A673 (cell line): ENCODE measurements around the gene METTL16. TPM values are rescaled to one million over a fixed set of nuclear protein-coding genes. Genes with fewer than 3 reads are reported as not detected.

ENCODE experiments used
- BruUV-seq: library from RNA; stranded (reverse); fragments of 400-500 nt; replicated peaks from 2 replicates; lab custom pipeline; 2021; lab: Mats Ljungman, UMichigan
- CTCF ChIA-PET: fragments of 300-600 bp; sonication (Branson Sonifier 250); formaldehyde crosslinking; loops from one replicate; lab custom pipeline; 2022; ENCODE audit warnings: antibody characterized with exemption; lab: Charles Lee
- POLR2A ChIA-PET: fragments of 300-600 bp; sonication (Branson Sonifier 250); formaldehyde crosslinking; loops from one replicate; lab custom pipeline; 2022; ENCODE audit warnings: antibody characterized with exemption; ENCODE audit not compliant: low non-redundant PET; lab: Charles Lee
- DNase-seq: peaks from one replicate; pipeline ENCODE4 v3.0.0-alpha.2; 2015; ENCODE audit warnings: low spot score
- H3K27ac ChIP-seq: fragments of 200-600 bp; sonication (generic); 2 replicates; pipeline ENCODE4 v1.5.1; 2016; ENCODE audit warnings: mixed run types, low read depth, mild to moderate bottlenecking, mixed read lengths, antibody characterized with exemption, low read length; ENCODE audit not compliant: poor library complexity, severe bottlenecking
- H3K27me3 ChIP-seq: fragments of 200-600 bp; sonication (generic); replicated peaks from 2 replicates; pipeline ENCODE4 v1.6.1; 2017; ENCODE audit warnings: mixed run types, low read depth, mild to moderate bottlenecking, mixed read lengths, antibody characterized with exemption, low read length; ENCODE audit not compliant: insufficient read depth, poor library complexity
- H3K36me3 ChIP-seq: fragments of 200-600 bp; sonication (generic); 2 replicates; pipeline ENCODE4 v1.6.1; 2016; ENCODE audit warnings: mixed run types, mild to moderate bottlenecking, mixed read lengths, antibody characterized with exemption, low read length; ENCODE audit not compliant: insufficient read depth, poor library complexity, severe bottlenecking
- H3K4me1 ChIP-seq: fragments of 200-600 bp; sonication (generic); 2 replicates; pipeline ENCODE4 v1.6.1; 2017; ENCODE audit warnings: mixed run types, mild to moderate bottlenecking, mixed read lengths, antibody characterized with exemption, low read length; ENCODE audit not compliant: insufficient read depth, poor library complexity, severe bottlenecking
- H3K4me3 ChIP-seq: fragments of 200-600 bp; sonication (generic); 2 replicates; pipeline ENCODE4 v1.5.1; 2016; ENCODE audit warnings: low read depth, mixed run types, mild to moderate bottlenecking, mixed read lengths, low read length; ENCODE audit not compliant: poor library complexity, severe bottlenecking
- H3K9me3 ChIP-seq: fragments of 200-600 bp; sonication (generic); 2 replicates; pipeline ENCODE4 v1.6.1; 2016; ENCODE audit warnings: mixed run types, low read depth, mild to moderate bottlenecking, mixed read lengths, antibody characterized with exemption, low read length; ENCODE audit not compliant: poor library complexity, severe bottlenecking
- CTCF ChIP-seq: fragments of 300-800, 200-600 bp; sonication (generic); conservative IDR thresholded peaks from 2 replicates; pipeline ENCODE4 v1.5.1; 2017; ENCODE audit warnings: low read depth, mild to moderate bottlenecking, antibody characterized with exemption, low read length, moderate library complexity, mixed read lengths
- EZH2 ChIP-seq: fragments of 200-600 bp; sonication (generic); IDR thresholded peaks from 2 replicates; pipeline ENCODE4 v1.6.1; 2017; ENCODE audit warnings: borderline replicate concordance, low read depth, mild to moderate bottlenecking, mixed read lengths, antibody characterized with exemption, low read length; ENCODE audit not compliant: poor library complexity, severe bottlenecking
- intact Hi-C: fragments of 100-400 bp; cut with micrococcal nuclease; formaldehyde crosslinking; loops from one replicate; pipeline ENCODE4 v1.10.0; 2022; ENCODE audit not compliant: unreplicated experiment
- total RNA-seq: library from RNA; stranded (reverse); gene quantifications from 2 replicates; pipeline ENCODE4 v1.2.3, GENCODE V29; 2021

METTL16 gene
- total RNA-seq, 1 experiment from 2014 or later, result 50.8 TPM

- intact Hi-C loops, result loop anchor here (10.0 kb wide), 1 partner anchor 252 kb away; no protein-coding TSS in a partner anchor
- Histone ChIP-seq H3K27me3 (no peaks in the 10 kb centered on the region), H3K27ac (no peak overlapping the region), H3K4me3 (no peak overlapping the region), H3K36me3 (peaks cover 10% of the 10 kb centered on the region), H3K4me1 (peaks cover 19% of the 10 kb centered on the region), H3K9me3 (no peaks in the 10 kb centered on the region)
- TF ChIP-seq CTCF (no peak), EZH2 (no peak)
- DNase-seq, result no peak
- ChIA-PET POLR2A (no interaction called here), CTCF (no interaction called here)
- BruUV-seq, result no TSS peak
Observed at GRCh38 chr17:2423271-2423670, 88.4 kb downstream of the METTL16 start.

GRCh38 chr17:2421315-2422147 is 90.2 kb downstream of the METTL16 start:
- ChIA-PET CTCF (no interaction called here), POLR2A (no interaction called here)
- DNase-seq, result no peak
- Histone ChIP-seq H3K4me3 (no peak overlapping the region), H3K27ac (no peak overlapping the region), H3K27me3 (no peaks in the 10 kb centered on the region), H3K36me3 (peaks cover 10% of the 10 kb centered on the region), H3K9me3 (no peaks in the 10 kb centered on the region), H3K4me1 (peaks cover 19% of the 10 kb centered on the region)
- intact Hi-C loops, result loop anchor here (10.0 kb wide), 1 partner anchor 253 kb away; no protein-coding TSS in a partner anchor
- TF ChIP-seq EZH2, result no peak
- TF ChIP-seq CTCF, result peak; percentile 27; the same call in 1 of the 2 replicates
- BruUV-seq, result no TSS peak

GRCh38 chr17:2420176-2420575 is 91.5 kb downstream of the METTL16 start:
- H3K4me1 ChIP-seq, result peaks cover 19% of the 10 kb centered on the region
- ChIA-PET CTCF (no interaction called here), POLR2A (no interaction called here)
- H3K27me3 ChIP-seq, result no peaks in the 10 kb centered on the region
- H3K36me3 ChIP-seq, result peaks cover 10% of the 10 kb centered on the region
- intact Hi-C loops, result loop anchor here (10.0 kb wide), 1 partner anchor 255 kb away; no protein-coding TSS in a partner anchor
- no peak overlapping the region for H3K27ac ChIP-seq
- no peak for DNase-seq
- TF ChIP-seq EZH2 (no peak), CTCF (no peak)
- no peak overlapping the region for H3K4me3 ChIP-seq
- no peaks in the 10 kb centered on the region for H3K9me3 ChIP-seq
- TSS peak; percentile 35 for BruUV-seq
